SK-MEL-5 (cell line): Measurements from ENCODE around the gene KRT6B. TPM values are rescaled to one million over a fixed set of nuclear protein-coding genes. Genes with fewer than 3 reads are reported as not detected.

Source experiments
- DNase-seq: peaks from one replicate; pipeline ENCODE4 v3.0.0-alpha.2; 2016; ENCODE audit warnings: low read depth, low spot score
- in situ Hi-C: cut with HindIII; loops from 2 replicates; pipeline ENCODE4 v1.10.0; 2016; ENCODE audit warnings: low sequenced_read_pairs, high pct_unique_total_duplicates, low pct_unique_long_range_greater_than_20kb
- total RNA-seq: library from RNA; depleted of rRNA; stranded (reverse); fragments of >200 nt; shearing (Covaris generic); gene quantifications from 2 replicates; pipeline ENCODE4 v1.2.3, GENCODE V29; 2014

Gene KRT6B
- total RNA-seq, 1 experiment from 2014 or later: not detected

DNA sequence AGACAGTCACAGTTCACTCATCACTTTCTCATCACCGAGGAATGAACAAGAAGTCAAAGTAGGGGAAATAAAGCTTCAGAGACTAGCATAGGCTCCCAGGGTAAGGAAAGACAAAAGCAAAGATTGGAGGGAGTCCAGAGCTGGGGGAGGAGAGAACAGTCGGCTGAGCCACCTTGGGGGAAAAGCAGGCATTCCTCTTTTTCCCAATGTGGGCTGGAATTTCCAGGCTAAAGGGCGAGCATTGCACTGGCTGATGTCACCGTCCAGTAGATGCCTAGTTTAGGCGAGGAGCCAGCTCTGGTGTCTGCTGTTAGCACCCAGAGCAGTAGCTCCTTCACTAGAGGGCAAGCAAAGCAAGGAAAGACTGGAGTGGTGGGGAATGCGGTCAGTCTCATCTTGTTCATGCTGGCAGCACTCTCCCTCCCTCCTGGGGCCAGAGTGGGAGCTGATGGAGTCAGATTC, 9.3 kb downstream of the KRT6B start:
- in situ Hi-C loops: no loop called here
- peak; percentile 41 for DNase-seq

DNA sequence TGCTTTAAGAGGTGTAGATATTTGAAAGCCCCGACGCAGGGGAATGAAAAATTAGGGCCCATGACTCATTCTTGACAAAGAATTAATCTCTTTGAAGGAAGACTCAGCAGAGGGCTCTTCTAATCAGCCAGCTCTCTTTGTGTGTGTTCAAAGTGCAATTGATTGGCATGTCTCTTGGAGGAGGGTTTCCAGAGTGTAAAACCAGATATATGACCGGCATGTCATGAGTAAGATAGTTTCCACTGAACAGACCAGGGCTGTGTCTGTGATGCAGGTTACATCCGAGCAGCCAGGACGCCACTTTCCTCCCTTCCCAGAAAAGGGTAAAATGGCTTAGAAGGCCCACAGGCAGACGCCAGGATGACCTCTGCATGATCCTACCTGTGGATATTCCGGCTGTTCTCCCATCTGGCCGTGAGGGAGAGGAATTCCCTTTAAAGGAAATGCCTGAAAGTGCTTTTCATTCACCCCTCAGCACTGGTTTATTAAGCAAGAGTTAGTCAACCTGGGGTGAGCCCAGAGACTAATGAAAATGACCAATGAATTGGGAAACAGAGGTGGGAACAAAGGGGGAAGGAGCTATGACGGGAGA, 10.5 kb downstream of the KRT6B start:
- in situ Hi-C loops: no loop called here
- DNase-seq: no peak

DNA sequence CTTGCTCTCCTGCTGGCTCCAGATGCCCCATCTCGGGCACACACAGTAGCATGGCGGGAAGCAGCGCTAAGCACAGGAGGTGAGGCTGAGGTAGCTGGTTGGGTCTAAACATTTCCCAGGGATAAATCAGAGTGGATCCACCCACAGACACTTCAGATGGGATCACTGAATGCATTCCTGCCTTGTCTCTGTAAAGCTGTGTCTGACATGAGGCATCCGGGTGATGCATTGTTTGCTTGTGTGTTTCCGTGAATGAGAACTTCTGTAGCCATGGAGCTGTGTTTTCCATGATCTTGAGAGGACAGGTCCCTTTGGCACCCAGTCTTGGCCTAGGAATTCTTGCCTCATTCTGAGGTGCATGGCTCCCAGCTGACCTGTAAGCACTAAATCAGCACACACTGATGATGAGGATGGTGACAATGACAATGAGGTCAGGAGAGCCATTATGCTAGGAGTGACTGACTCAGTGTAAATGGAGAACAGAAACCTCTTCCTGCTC, 11.1 kb downstream of the KRT6B start:
- in situ Hi-C loops: no loop called here
- DNase-seq: no peak

DNA sequence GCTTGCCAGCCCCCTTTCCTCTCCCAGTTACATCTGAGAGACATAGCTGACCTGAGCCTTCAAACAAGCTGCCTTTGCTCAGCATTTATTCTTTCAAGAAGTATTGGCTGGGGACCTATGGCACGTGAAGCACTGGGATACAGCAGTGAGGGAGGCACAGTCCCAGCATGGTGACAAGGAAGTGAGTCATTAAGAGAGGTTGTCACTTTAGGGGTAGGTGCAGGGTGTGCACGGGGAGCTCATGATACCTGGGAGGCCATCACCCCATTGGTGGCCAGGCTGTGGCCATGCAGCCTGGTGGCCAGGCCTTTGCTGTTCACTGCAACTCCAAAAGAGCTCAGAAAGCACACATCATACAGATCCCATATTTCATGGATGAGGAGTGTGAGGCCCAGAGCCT, 12.1 kb downstream of the KRT6B start:
- in situ Hi-C loops: no loop called here
- no peak for DNase-seq

DNA sequence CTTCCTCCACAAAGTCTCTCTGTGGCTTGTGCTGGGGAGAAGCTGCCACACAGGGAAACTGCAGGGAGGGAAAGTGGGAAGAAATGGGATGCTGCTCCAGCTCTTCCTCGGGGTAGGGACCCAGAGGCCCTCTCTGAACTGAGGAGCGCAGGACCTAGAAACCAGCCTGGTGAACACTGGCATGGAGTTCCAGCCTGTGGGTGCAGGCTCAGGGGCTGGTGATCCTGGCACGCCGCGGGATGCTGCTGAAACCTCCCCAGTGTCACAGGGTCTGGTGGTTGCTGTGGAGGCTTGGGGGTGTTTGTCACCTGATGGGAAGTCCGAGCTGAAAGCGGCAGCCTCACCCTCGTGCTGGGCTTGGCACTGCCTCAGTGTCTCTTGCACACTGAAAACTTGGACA, 12.5 kb downstream of the KRT6B start:
- in situ Hi-C loops: no loop called here
- no peak for DNase-seq

DNA sequence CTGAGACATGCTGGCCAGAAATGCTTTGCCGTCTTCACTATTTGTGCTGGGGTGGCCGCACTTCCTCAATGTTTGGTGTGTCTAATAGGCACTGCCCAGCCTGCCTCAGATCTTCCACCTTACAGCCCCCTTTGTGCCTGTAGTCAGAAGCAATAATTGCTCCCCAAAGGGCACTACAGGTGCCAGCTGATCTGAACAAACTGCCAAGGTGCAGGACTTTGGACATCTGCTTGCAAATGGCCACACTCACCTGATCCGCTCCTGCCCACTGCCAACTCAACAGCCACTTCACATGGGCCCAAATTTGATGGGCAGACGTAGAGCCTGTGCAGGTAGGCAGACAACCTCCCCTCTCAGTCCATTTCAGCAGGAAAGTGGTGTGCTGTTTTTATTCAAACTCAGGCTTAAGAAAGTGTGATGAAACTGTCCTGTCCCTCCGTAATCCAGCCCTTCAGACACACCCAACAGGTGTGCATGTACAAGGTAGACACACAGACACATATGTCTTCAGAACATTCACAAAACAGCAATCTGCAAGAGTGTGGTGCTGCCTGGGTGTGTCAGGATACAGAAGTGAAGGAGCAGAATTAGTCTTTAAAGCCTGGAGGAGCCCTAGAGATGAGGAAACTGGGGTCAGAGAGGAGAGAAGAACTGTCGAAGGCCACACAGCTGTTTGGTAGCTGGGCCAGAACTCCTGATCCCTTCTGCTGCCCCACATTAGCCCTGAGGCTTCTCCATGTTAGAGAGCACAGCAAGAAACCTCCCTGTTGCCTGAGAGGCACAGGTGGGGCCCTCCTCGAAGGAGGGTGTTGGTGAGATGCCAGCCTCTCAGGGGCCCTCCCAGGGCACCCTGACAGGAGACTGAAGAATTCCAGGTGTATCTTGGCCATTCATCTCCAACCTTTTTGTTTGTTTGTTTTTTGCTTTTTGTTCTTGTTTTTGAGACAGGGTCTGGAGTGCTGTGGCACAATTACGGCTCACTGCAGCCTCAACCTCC, 13.3 kb downstream of the KRT6B start:
- no peak for DNase-seq
- in situ Hi-C loops: no loop called here

DNA sequence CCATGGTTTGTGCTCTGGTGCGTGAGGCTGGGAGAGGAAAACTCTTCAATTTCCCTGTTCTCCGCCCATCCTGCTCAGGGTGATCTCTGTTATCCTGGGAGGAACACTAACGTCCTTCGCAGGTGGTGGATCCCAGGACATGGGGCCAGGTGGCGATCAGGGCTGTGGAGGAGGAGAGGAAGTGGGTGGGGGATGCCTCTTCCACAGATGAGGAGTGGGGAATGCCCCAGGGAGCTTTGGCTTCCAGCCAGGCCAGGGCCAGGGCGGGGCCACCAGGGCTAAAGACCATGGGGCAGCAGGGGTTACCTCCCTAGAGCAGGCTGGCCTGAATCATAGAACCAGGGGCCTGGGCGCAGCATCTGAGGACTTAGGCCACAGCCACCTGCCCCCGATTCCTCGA, 14.4 kb downstream of the KRT6B start:
- in situ Hi-C loops: no loop called here
- no peak for DNase-seq

DNA sequence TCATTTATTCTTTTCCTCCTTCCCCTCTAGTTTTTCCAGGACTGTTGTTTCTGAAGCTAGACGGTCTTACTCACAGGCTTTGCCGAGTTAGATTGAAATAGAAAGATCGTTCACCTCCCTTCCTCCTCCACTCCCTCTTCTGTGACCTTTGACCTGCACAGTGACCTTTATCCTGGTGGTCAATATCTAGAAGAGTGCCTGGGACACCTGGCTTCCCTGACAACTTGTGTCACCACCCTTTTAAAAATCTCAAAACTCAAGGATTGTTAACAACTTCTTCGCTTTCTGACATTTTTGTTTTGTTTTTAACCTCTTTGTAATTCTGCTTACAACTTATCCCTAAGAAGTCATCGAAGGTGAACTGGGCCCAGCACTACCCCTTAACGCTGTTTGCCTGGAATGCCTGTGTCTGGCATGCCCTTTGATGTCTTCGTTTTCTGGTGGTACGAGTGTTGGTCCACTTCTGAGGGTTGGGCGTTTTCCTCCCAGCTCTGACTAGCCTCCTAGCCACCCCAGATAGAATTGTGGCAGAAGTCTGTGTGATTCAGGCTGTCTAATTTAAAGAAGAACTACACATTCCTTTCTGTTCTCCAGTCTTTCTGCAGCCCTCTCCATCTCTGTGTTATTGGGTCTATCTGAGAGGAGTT, 15.0 kb downstream of the KRT6B start:
- no peak for DNase-seq
- in situ Hi-C loops: no loop called here

DNA sequence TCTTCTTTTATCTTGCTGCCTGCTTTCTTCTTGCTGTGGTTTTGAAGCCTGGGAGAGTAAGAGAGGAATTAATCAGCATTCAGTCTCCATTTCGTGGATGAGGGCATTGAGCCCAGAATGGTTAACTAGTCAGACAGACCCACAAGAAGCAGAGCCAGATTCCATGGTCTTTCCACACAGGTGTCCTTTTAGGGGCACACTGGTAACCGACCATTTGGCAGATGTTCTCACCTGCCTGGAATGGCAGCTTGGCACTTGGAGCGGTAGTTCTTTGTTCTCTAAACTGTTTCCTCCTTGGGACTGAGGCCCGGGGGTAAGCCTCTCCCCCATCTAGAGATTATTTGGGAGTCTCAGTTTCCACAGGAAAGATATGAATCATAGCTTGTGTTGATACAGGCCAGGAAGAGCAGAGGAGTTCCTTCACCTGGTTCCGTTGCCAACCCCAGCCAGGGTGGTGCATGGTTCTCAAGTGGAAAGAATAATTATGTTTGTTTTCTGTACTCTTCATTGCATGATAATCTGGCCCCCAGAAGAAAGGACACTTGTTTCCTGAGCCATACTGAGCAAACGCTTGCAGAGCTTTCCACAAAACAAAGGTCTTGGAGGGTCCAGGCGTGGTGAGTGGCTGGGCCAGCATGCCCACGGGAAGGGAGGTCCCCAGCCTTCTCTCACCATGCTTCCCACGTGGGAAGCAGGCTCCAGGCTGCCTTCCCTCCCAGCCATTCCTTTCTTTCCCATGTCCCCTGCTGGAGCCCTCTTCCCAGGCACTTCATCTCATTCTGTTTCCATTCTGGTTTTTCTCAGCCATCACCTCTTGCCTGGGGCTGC, 15.7 kb downstream of the KRT6B start:
- in situ Hi-C loops: no loop called here
- DNase-seq: no peak

DNA sequence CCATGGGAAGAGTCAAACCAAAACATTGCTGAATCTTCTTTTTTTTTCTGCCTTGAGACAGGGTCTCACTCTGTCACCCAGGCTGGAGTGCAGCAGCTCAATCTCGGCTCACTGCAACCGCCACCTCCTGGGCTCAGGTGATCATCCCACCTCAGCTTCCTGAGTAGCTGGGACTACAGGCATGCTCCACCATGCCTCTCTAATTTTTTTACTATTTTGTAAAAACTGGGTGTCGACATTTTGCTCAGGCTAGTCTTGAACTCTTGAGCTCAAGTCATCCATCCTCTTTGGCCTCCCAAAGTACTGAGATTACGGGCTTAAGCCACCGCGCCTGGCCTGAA, 16.3 kb downstream of the KRT6B start:
- in situ Hi-C loops: no loop called here
- no peak for DNase-seq

DNA sequence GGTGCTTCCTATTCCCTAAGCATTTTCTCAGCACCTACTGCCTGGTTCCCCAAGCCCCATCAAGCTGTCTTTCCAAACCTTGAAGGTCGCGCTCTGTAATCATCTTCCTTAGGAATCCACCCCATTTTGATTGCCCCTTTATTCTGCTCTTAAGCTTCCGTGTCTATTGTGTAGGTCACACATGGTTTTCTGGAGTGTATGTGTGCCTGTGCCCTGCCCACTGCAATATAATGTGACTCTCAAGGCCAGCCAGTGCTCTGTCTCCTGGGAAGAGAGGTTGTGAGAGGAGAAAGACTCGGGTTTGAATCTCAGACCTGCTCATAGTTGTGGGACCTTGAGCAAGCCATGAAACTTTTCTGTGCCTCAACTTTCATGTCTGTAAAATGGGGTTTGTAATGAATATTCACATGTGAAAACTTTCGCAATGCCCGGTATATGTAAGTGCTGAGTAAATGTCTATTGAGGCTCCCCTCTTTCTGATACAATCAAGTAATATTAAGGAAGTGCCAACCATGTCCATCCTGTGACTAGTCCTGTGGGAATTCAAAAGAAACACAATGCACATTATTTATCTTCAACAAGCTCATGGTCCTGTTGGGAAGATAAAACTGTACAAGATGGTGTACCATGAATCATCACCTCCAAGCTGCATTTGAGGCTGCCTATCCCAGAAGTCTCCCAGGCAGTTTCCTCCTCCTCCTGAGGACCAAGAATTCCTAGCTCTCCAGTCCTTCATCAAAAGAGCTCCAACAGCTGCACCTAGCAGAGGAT, 17.0 kb downstream of the KRT6B start:
- in situ Hi-C loops: no loop called here
- DNase-seq: no peak

DNA sequence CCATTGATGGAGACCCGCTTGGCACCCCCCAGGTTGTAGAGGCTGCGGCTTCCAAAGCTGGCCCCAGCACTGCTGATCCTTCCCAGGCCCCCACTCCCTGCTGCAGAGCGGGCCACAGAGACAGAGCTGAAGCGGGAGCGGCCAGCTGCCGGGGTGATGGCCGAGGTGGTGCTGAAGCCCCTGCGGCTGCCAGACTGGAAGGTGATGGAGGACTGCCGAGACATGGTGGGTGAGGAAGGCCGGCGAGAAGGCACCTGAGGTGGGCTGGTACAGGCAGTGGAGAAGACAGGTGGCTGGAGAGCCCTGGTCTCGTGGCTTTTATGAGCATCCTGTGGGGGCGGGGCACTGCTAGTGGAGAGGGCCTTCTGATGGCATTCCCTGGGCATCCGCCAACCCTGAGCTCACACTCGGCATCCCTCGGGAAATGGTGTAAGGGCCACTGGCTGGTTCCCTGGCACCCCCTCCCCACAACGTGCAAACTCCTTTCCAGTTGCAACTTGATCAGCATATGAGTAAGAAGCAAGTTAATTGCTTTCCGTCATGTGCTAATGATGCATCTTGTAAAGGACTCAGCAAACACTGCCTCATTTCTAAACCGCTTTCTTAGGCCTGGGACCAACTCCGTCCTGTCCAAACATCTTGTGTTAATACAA, 17.7 kb downstream of the KRT6B start, which contains the start of gene KRT75:
TSS of gene KRT75 (minus strand) at position 291 of the 653 bp plus-strand sequence. CDS start at position 224, 67 bp downstream.
- in situ Hi-C loops: no loop called here
- no peak for DNase-seq

DNA sequence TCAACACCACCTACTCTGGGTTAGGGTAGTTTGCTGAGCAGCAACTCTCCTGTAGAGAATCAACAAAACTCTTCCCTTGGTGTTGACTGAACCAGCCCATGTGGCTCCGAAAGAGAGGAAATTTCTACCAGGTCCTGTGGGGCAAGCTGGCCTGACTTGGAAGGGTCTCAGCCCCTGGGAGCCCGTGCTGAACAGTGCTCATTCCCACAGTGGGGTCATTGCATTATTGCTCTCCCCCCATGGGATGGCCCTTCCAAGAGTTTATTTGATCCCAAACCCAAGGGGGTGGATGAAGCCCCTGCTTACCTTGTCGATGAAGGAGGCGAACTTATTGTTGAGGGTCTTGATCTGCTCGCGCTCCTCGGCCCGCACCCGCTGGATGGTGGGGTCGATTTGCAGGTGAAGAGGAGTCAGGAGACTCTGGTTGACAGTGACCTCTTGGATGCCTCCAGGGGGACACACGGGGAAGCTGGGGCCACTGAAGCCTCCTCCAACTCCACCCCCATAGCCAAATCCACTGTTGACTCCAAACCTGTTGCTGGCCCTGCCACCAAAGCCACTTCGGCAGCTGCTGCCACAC, 18.4 kb downstream of the KRT6B start:
- DNase-seq: no peak
- in situ Hi-C loops: no loop called here

DNA sequence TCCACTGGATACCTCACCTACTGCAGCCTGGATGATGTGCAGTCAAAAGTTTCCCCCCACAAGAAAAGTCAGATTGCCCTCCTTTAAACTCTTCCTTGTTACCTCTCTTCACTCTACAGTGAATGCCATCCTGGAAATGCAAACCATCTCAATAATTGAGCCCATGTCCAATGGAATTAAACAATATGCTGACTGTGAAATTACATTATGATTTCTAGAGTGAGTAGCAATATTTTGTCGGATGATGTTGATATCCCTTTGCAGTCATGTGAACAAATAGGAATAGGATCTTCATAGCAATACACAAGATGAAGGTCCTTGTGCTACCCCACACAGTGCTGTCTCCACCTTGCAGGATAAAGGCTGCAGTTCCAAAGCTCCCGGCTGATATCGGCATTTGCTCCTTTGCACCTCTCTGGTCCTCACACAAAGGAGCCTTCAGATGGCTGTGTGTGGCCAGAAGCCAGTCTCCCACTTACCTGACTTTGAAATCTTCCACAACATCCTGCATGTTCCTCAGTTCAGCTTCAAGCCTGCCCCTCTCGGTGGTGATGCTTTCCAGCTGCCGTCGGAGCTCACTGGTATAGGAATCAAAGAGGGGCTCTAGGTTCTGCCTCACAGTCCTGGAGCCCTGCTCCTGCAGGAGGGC, 19.3 kb downstream of the KRT6B start:
- in situ Hi-C loops: no loop called here
- no peak for DNase-seq

DNA sequence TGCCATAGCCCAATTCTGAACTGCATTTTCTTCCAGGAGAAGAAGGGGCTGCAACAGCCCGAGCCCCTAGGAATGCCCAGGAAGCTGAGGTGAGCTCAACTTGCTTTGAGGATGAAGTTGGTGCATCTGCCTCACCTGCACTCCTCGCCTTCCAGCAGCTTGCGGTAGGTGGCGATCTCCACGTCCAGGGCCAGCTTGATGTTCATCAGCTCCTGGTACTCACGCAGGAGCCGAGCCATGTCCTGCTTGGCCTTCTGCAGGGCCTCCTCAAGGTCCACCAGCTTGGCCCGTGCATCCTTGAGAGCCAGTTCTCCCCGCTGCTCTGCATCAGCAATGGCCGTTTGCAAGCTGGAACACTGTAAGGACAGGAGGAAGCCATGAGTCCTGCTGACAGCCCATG, 23.8 kb downstream of the KRT6B start:
- peak; percentile 37 for DNase-seq
- in situ Hi-C loops: no loop called here

DNA sequence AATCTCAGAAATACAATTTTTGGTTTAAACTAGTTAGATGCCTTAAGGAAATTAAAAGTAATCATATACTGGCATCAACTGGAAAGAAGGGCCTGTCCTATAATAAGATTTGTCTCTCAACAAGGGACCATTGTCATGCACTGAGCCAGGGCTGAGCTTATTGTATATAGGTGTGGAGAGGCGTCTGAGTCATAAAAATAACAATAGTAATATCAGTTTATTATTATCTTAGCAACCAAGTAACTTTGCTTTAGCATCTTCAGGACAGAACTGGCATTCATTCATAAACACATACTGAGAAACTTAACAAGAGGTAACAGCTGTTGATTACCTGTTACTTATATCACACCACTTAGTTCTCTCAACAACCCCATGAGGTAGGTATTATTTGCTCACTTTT, 24.9 kb downstream of the KRT6B start:
- in situ Hi-C loops: no loop called here
- DNase-seq: no peak
